Measurements from ENCODE around the gene USP3. TPM values are rescaled to one million over a fixed set of nuclear protein-coding genes. Genes with fewer than 3 reads are reported as not detected.

The USP3 gene
- total and polyA plus RNA-seq, 2 of the 13 experiments (the other 11 are each of a cell fraction or from before 2014, with no cell fraction given) = 14.3 to 61.2 TPM

- TF ChIP-seq, protein P1, sequence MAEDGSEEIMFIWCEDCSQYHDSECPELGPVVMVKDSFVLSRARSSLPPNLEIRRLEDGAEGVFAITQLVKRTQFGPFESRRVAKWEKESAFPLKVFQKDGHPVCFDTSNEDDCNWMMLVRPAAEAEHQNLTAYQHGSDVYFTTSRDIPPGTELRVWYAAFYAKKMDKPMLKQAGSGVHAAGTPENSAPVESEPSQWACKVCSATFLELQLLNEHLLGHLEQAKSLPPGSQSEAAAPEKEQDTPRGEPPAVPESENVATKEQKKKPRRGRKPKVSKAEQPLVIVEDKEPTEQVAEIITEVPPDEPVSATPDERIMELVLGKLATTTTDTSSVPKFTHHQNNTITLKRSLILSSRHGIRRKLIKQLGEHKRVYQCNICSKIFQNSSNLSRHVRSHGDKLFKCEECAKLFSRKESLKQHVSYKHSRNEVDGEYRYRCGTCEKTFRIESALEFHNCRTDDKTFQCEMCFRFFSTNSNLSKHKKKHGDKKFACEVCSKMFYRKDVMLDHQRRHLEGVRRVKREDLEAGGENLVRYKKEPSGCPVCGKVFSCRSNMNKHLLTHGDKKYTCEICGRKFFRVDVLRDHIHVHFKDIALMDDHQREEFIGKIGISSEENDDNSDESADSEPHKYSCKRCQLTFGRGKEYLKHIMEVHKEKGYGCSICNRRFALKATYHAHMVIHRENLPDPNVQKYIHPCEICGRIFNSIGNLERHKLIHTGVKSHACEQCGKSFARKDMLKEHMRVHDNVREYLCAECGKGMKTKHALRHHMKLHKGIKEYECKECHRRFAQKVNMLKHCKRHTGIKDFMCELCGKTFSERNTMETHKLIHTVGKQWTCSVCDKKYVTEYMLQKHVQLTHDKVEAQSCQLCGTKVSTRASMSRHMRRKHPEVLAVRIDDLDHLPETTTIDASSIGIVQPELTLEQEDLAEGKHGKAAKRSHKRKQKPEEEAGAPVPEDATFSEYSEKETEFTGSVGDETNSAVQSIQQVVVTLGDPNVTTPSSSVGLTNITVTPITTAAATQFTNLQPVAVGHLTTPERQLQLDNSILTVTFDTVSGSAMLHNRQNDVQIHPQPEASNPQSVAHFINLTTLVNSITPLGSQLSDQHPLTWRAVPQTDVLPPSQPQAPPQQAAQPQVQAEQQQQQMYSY (CRISPR knock-in tag; IDR thresholded peaks at IDR 0.05) = no peak
- no peak for TF ChIP-seq ZNF260 (CRISPR knock-in tag; IDR thresholded peaks at IDR 0.05; ENCODE audit: borderline replicate concordance, low read depth)
- no peak for TF ChIP-seq MIER2 (CRISPR knock-in tag; IDR thresholded peaks at IDR 0.05)
- no peak for TF ChIP-seq PHB2 (IDR thresholded peaks at IDR 0.05; ENCODE audit: partially characterized antibody)
- no peak for TF ChIP-seq ZNF484 (CRISPR knock-in tag; IDR thresholded peaks at IDR 0.05; ENCODE audit: borderline replicate concordance, low read depth)
- TF ChIP-seq, protein P2, sequence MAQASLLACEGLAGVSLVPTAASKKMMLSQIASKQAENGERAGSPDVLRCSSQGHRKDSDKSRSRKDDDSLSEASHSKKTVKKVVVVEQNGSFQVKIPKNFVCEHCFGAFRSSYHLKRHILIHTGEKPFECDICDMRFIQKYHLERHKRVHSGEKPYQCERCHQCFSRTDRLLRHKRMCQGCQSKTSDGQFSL (CRISPR knock-in tag; IDR thresholded peaks at IDR 0.05) = no peak
Measured at GRCh38 chr15:63509955-63510940, 5.9 kb downstream of the USP3 start (continued).

DNA sequence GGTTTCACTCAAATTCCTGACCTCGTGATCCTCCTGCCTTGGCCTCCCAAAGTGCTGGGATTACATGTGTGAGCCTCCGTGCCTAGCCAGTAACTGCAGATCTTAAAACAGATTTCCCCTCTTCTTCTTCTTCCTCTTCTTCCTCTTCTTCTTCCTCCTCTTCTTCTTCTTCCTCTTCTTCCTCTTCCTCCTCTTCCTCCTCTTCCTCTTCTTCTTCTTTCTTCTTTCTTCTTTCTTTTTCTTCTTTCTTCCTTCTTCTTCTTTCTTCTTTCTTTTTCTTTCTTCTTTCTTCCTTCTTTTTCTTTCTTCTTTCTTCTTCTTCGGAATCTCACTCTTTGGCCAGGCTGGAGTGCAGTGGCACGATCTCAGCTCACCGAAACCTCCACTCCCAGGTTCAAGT is 7.8 kb downstream of the USP3 start:
- no peak for FAIRE-seq
- ATAC-seq = no peak
- in situ Hi-C loops (cut with HindIII; ENCODE audit: extremely low pct_ligation_motif_present, low pct_unique_long_range_greater_than_20kb) (no loop called here), intact Hi-C loops (cut with micrococcal nuclease; ENCODE audit: unreplicated experiment) (no loop called here)
- H3K9ac ChIP-seq (ENCODE audit: insufficient read depth, low read depth, low read length) = no peak overlapping the region
- H3K79me2 ChIP-seq (ENCODE audit: insufficient read depth, low read length) = peaks cover 100% of the 10 kb centered on the region
- ChIA-PET POLR2A (no interaction called here), CTCF (ENCODE audit: low intra/inter-chr PET ratio, low total read pairs) (no interaction called here)
- no peak overlapping the region for H3K4me2 ChIP-seq (ENCODE audit: low read depth, low read length)
- BruUV-seq (replicated peaks) = no TSS peak
- H3K27me3 ChIP-seq (ENCODE audit: control insufficient read depth in 1 of 2, insufficient read depth in 2 of 2, low read length in 2 of 2) = no peaks in the 10 kb centered on the region
- no peak overlapping the region for H3K4me3 ChIP-seq (replicated peaks in 1 of 3; ENCODE audit: insufficient read depth in 1 of 3, low read depth in 2 of 3, low read length in 3 of 3)
- 80% methylated on average over 5 of the region's 5 CpGs for WGBS (ENCODE audit: low lambda C conversion rate)
- no peaks in the 10 kb centered on the region for H3K36me3 ChIP-seq (replicated peaks in 1 of 2; ENCODE audit: control insufficient read depth in 1 of 2, insufficient read depth in 2 of 2, low read length in 2 of 2)
- no peak overlapping the region for H3K27ac ChIP-seq (ENCODE audit: extremely low read length, insufficient read depth, low read length)
- H3K4me1 ChIP-seq (ENCODE audit: insufficient read depth, low read length) = peaks cover 99% of the 10 kb centered on the region
- no peak overlapping the region for H2AFZ ChIP-seq (ENCODE audit: low read length)
- no peak for DNase-seq (ENCODE audit: low spot score)
- H4K20me1 ChIP-seq (ENCODE audit: insufficient read depth, low read length) = peaks cover 31% of the 10 kb centered on the region
- no peaks in the 10 kb centered on the region for H3K9me3 ChIP-seq (ENCODE audit: low read length)
- TF ChIP-seq ZNF24 (IDR thresholded peaks at IDR 0.05) (no peak), ZMYM3 (CRISPR knock-in tag; IDR thresholded peaks at IDR 0.05) (no peak), KLF15 (CRISPR knock-in tag; IDR thresholded peaks at IDR 0.05; ENCODE audit: borderline replicate concordance) (no peak), SMYD3 (CRISPR knock-in tag; IDR thresholded peaks at IDR 0.05) (no peak), ZSCAN22 (CRISPR knock-in tag; IDR thresholded peaks at IDR 0.05) (no peak), FOSL2 (CRISPR knock-in tag; IDR thresholded peaks at IDR 0.05) (no peak), ZNF724P (CRISPR knock-in tag; IDR thresholded peaks at IDR 0.05; ENCODE audit: borderline replicate concordance) (no peak)
- TF ChIP-seq, protein P3, sequence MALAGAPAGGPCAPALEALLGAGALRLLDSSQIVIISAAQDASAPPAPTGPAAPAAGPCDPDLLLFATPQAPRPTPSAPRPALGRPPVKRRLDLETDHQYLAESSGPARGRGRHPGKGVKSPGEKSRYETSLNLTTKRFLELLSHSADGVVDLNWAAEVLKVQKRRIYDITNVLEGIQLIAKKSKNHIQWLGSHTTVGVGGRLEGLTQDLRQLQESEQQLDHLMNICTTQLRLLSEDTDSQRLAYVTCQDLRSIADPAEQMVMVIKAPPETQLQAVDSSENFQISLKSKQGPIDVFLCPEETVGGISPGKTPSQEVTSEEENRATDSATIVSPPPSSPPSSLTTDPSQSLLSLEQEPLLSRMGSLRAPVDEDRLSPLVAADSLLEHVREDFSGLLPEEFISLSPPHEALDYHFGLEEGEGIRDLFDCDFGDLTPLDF (CRISPR knock-in tag; IDR thresholded peaks at IDR 0.05) = no peak

All from HepG2 (cell line).